ENCODE data around the gene ZNF574. TPM values are rescaled to one million over a fixed set of nuclear protein-coding genes. Genes with fewer than 3 reads are reported as not detected.

The ZNF574 gene
- total RNA-seq, 1 donor from 2014 or later: 7.1 TPM

DNA sequence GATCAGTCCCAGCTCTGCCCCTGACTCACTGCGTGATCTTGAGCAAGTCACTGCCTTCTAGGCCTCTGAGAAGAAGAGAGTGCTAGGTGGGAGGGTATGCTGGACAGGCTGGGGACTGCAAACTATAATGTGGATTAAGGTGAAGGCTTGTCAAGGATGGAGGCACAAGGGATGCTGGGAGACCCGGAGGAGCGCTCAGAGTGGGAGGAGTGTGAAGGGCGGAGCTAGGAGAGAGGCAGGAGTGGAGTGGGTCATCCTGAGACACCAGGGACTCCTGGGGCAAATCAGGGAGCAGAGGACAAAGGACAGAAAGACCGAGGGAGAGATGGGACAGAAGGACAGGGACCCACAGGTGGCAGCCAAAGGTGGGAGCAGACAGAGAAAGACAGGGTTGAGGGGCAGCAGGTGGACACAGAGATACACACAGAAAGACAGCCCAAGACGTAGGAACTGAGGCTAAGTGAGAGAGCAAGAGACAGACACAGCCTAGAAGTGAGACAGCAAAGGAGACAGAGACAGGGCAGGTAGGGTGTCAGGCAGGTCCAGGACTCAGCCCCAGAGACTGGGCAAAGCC is 8.6 kb upstream of the ZNF574 start:
- H3K27me3 ChIP-seq (ENCODE audit: low read depth): peaks cover 56% of the 10 kb centered on the region
- intact Hi-C loops (cut with micrococcal nuclease): no loop called here
- peaks cover 12% of the 10 kb centered on the region for H3K4me1 ChIP-seq

GRCh38 chr19:42068361-42068755 is 7.6 kb upstream of the ZNF574 start:
- H3K9me3 ChIP-seq (replicated peaks): no peaks in the 10 kb centered on the region
- no peak overlapping the region for H3K27ac ChIP-seq (replicated peaks)
- intact Hi-C loops (cut with micrococcal nuclease): no loop called here
- peaks cover 56% of the 10 kb centered on the region for H3K27me3 ChIP-seq (ENCODE audit: low read depth)
- peaks cover 12% of the 10 kb centered on the region for H3K4me1 ChIP-seq
- TF ChIP-seq CTCF (IDR thresholded peaks at IDR 0.05; ENCODE audit: borderline replicate concordance): no peak
- peak overlapping the region; percentile 59 for H3K4me3 ChIP-seq
- DNase-seq: no peak
- H3K36me3 ChIP-seq: no peaks in the 10 kb centered on the region

More for the DNA sequence above, 8.6 kb upstream of the ZNF574 start:
- Histone ChIP-seq H3K36me3 (no peaks in the 10 kb centered on the region), H3K27ac (replicated peaks) (no peak overlapping the region), H3K9me3 (replicated peaks) (no peaks in the 10 kb centered on the region), H3K4me3 (no peak overlapping the region)
- TF ChIP-seq CTCF (IDR thresholded peaks at IDR 0.05; ENCODE audit: borderline replicate concordance): no peak
- DNase-seq: no peak

DNA sequence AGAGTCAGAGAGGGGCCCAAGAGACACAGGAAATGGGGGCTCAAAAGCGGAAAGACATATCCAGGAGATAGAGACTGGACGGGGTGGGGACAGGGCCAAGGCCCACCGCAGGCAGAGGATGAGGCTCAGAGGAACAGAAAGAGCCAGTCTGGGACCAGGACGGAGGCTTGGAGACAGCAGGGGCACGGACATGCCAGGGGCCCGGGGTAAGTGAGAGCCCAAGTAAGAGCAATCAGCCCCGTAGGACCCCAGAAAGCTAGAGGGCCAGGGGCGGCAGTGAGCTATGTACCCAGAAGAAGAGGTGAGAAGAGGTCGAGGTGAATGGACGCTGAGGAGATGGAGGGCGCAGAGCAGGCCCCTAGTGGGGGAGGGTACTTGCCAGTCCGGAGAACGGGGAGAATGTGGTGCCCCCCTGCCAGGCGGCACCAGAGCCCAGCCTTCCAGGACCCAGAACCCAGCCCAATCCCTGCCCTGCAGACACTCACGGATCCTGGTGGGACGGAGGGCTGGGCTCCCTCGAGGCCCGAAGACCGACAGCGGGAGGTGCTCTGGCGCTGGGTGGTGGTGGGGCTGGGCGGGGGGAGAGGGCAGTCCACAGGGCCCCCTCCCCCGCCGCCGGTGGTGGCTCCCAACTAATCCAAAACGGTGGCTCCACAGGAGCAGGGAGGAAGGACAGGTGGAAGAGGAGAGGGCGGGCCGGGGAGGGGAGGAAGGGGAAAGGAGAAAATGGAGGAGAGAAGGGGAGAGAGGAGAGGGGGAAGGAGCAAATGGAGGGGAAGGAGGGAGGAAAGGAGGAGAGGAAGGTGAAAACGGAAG is 7.0 kb upstream of the ZNF574 start:
- Histone ChIP-seq H3K27ac (replicated peaks) (no peak overlapping the region), H3K4me1 (peaks cover 12% of the 10 kb centered on the region), H3K27me3 (ENCODE audit: low read depth) (peaks cover 56% of the 10 kb centered on the region), H3K4me3 (peak overlapping the region; percentile 59), H3K9me3 (replicated peaks) (no peaks in the 10 kb centered on the region), H3K36me3 (no peaks in the 10 kb centered on the region)
- no peak for DNase-seq
- no peak for TF ChIP-seq CTCF (IDR thresholded peaks at IDR 0.05; ENCODE audit: borderline replicate concordance)
- intact Hi-C loops (cut with micrococcal nuclease): no loop called here

DNA sequence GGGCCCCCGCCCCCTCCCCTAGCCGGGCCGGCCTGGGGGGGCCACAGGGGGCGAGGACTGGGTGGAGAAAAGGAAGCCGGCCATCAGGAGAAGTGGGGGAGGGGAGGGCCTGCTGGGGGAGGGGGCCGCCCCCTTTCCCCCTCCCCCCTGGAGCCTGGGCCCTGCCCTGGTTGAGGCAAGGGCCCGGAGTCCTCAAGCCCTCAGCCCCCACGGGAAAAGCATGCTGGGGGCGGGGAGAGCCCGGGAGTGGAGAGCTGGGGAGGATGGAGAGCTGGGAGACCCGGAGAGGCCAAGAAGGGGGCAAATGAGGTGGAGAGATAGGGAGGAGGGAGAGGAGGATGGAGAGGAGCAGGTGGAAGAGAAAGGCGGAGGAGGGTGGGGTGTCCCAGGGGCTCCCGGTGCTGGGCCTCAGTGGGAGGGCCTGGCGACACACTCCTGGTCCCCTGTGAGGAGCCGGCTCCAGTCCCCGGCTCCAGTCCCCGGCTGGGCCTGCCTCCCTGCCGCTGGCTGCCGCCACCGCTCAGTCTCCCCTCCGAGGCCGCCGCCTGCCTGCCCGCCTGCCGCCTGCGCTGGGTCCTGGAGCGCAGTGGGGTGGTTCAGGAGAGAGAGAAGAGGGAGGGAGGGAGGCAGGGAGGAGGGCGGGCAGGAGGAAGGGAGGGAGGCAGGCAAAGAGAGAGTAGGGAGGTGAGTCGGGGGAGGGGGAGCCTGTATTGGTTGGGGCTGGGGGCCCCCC is 6.2 kb upstream of the ZNF574 start, which contains the start of gene GRIK5:
Gene GRIK5 (minus strand): TSS at position 588 of the 733 bp plus-strand sequence. CDS start 4,436 bp downstream, outside the sequence.
- H3K9me3 ChIP-seq (replicated peaks): no peaks in the 10 kb centered on the region
- no peak for TF ChIP-seq CTCF (IDR thresholded peaks at IDR 0.05; ENCODE audit: borderline replicate concordance)
- peak within 1 kb of the TSS; percentile 30 for H3K27ac ChIP-seq (replicated peaks)
- no peak for DNase-seq
- H3K36me3 ChIP-seq: no peaks in the 10 kb centered on the region
- peaks cover 55% of the 10 kb centered on the region for H3K27me3 ChIP-seq (ENCODE audit: low read depth)
- peaks cover 14% of the 10 kb centered on the region for H3K4me1 ChIP-seq
- peak within 1 kb of the TSS; percentile 59 for H3K4me3 ChIP-seq
- intact Hi-C loops (cut with micrococcal nuclease): no loop called here

DNA sequence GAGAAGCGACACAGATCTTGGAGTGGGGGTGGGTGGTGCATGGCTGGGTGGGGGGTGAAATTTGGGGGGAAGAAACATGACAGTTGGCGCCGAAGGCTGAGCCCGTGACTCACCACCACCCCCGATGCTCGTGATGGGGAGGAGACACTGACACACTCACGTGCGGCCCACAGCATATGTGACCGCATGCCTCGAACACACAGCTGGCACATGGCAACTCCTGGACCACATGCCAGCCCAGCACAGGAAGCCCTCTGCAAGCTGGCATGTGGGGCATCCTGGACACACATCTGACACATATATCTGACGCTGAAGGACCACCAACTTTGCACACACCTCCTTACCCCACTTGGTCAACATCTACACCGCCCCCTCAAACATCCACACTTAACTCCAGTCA is 4.7 kb upstream of the ZNF574 start:
- Histone ChIP-seq H3K9me3 (replicated peaks) (no peaks in the 10 kb centered on the region), H3K27me3 (ENCODE audit: low read depth) (peaks cover 40% of the 10 kb centered on the region), H3K36me3 (no peaks in the 10 kb centered on the region), H3K4me3 (no peak overlapping the region), H3K27ac (replicated peaks) (no peak overlapping the region), H3K4me1 (peaks cover 24% of the 10 kb centered on the region)
- no peak for DNase-seq
- intact Hi-C loops (cut with micrococcal nuclease): no loop called here
- TF ChIP-seq CTCF (IDR thresholded peaks at IDR 0.05; ENCODE audit: borderline replicate concordance): no peak
